A375 (cell line): ENCODE results near the gene HOMEZ. TPM values are rescaled to one million over a fixed set of nuclear protein-coding genes. Genes with fewer than 3 reads are reported as not detected.

Experiments
- small RNA-seq: library from RNA; depleted of rRNA; stranded (forward); fragments of <200 nt; gene quantifications from one replicate; pipeline ENCODE3, GENCODE V24; 2014
- total RNA-seq: library from RNA; depleted of rRNA; stranded (reverse); fragments of >200 nt; shearing (Covaris generic); gene quantifications from 2 replicates; pipeline ENCODE4 v1.2.3, GENCODE V29; 2014; rRNA removed

Gene HOMEZ, protein sequence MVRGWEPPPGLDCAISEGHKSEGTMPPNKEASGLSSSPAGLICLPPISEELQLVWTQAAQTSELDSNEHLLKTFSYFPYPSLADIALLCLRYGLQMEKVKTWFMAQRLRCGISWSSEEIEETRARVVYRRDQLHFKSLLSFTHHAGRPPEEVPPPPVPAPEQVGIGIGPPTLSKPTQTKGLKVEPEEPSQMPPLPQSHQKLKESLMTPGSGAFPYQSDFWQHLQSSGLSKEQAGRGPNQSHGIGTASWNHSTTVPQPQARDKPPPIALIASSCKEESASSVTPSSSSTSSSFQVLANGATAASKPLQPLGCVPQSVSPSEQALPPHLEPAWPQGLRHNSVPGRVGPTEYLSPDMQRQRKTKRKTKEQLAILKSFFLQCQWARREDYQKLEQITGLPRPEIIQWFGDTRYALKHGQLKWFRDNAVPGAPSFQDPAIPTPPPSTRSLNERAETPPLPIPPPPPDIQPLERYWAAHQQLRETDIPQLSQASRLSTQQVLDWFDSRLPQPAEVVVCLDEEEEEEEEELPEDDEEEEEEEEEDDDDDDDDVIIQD
- 0.87 and 1.4 TPM in 2 replicates for total RNA-seq

DNA sequence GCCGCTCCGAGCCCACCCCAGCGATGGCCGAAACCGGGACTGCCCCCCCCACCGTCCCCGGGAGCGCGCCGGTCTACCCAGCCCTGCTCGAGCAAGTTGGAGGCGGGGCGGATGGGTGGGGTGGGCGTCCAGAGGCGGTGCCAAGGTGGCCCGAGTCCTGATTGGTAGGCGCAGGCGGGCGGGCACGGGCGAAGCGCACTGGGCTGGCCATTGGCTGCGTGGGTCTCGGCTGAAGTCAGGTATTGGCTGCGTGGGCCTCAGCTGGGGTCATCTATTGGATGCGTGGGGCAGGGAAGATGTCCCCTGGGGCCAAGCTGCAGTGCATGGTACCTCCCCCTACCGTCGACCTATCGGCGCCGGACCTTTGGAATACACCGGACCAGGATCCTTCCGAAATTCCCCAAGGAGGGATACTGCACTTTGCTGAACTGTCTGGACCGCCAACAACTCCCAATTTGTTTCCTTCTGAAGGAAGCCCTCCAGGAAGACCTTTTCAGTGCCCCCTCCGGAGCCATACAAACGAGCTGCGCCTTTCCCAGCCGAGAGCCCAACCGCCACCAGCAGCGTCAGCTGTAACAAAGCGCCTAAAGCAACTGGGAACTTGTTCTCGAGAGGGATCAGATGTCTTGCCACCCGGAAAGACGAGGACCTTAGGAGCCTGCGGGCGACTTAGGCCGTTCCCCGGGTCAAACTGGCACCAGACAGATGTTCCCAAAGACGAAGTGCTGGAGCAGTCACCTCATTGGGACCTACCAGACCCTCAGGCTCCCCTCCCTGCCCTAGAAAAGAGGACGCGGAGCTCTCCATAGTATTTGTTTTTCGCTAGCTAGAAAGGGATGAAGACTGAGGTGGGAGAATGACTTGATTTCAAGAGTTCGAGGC, at the start of gene HOMEZ:
Gene HOMEZ, minus strand, starts transcription at position 113 of the 882 bp plus-strand sequence. CDS start 180 bp downstream, outside the sequence.

DNA sequence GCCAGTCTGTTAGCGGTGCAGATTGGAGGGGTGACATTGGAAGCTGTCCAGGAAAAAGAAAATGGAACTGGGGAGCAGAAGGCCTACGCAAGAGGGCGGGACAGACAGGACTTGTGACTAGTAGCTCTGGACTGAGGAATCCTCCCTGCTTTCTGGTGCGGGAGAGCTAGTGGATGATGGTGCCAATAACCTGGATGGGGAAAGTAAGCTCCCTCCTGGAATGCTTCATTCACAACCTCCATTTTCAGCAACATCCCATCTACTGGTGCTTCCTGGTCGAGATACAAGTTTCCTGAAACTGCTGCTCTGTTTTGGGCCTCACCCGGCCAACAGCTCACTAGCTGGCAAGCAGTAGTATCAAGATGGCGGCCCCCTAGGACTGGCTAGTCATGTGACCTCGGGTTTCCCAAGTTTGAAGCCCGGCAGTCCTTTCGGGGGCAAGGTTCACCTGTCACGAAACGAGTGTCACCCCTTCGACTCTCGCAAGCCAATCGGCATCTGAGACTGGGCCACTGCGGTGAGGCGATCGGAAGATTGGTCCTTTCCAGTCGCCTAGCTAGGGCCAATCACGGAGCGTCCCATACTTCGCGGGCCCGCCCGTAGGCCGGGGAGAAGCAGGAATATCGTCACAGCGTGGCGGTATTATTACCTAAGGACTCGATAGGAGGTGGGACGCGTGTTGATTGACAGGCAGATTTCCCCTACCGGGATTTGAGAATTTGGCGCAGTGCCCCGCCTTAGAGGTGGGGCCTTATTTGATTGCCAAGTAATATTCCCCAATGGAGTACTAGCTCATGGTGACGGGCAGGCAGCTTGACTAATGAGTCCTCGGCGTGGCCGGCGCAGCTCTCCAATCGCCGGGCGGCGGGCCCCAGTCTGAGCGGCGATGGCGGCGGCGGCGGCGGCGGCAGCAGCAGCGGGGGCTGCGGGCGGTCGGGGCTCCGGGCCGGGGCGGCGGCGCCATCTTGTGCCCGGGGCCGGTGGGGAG, 34.9 kb upstream of the HOMEZ start, which contains the start of gene PABPN1:
Gene PABPN1, plus strand, starts transcription at position 874 of the 988 bp plus-strand sequence. Its CDS starts 13 bp downstream, at position 887.

DNA sequence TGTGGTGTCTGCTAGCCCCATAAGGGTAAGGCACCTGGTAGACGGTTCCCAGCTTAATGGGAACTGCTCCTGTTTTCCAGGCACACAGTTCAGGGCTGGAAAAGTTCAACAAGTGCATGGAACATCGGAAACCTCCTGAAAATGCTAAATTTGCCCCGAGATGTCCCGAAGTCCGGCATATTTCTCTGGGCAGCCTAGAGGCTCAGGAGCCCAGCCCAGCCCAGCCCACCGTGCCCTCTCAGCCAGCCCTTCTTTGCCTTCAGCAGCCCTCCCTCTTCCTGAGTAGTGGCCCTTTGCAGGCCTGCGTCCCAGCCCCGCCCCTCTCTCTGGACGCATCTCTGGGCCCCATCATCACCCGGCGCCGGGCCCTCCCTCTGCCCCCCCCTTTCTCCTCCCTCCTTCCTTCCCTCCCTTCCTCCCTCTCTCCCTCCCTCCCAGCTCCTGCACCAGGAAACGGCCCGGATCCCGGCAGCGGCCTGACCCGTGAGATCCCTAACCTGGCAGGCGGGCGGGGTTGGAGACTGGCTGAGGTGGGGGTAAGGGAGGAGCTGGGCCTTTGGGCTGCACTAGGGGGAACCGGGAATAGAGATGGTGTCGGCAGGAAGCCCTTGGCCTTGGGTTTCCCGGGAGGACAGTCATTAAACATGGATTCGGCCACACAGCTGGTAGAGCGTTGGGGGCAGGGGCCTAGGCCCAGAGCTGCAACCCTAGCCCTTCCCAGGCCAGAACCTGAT, 20.6 kb upstream of the HOMEZ start, which contains the start of gene BCL2L2:
Gene BCL2L2, plus strand, starts transcription at position 422 of the 734 bp plus-strand sequence. CDS start 935 bp downstream, outside the sequence.

DNA sequence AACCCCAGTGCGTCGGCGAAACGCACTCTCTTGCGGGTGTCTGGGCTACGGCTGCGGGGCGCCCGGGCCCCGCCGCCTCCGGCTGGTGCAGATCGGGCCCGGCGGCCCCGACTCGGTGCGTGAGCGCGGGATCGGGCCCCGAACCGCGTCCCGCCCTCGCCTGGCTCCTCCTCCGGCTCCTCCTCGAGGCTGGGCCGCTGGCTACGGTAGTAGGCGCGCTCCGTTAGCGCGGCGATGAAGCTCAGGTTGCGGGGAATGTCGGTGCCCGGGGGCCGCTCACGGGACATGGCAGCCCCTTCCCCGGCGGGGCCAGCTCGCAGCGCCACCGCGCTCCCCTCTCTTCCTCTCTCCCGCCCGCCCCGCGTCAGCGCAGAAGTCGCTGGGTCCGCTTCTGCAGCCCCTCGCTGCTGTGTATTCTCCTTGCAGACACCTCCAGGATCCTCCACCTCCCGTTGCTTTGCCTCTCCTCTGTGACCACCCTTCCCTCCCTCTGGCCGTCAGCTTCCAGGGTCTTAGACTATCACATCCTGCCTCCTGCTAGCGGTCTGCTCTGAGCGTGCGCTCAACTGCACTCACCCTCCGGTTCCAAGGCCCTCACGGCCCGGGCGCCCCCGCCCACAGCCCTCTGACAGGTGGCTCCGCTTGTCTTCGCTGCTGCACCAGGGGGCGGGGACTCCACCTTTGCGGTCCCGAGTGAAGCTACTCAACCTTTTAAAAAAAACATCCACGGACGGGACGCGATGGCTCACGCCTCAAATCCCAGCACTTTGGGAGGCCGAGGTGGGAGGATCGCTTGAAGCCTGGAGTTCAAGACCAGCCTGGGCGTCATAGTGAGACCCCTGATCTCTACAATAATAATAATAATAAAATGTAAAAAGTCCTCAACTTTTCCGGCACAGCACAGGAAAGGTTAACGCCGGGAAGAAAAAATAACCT, 16.6 kb upstream of the HOMEZ start, which contains the start of gene PPP1R3E:
Gene PPP1R3E, minus strand, starts transcription at position 570 of the 936 bp plus-strand sequence. Its CDS starts 283 bp downstream, at position 287.

DNA sequence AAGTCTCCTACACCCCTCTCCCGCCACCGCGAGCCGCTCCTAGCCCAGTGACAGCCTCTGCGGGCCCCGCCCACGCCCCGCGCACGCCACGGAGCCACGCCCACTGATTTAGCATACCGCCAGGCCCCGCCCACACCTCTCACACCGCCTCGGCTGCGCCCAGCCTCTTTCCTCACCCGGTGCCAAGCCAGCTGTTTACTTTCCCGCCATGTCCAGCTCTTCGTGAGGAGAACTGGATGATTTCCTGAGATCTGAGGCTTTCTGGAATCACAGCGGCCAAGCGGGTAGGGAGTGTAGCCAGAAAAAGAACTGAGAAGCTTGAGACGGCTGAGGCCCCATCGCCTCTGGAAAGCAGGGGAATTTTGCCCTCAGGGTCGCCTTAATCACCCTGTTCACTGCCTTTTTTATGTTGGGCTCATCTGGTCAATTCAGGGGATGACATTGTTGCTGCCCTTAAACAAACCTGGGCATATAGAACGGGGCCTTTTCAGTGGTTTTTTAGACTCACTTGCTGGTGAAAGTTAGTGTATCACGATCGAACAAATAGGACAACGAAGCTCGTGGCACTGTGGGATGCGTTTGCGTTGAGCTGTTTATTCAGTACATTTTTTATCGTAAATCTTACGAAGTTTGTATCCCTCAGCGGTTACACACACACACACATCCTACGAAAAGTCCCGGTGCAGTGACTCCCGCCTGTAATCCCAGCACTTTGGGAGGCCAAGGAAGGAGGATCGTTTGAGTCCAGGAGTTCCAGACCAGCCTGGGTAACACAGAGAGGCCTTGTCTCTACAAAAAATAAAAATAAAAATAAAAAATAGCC, 47.9 kb downstream of the HOMEZ start, which contains the start of gene RNF212B:
Gene RNF212B, plus strand, starts transcription at position 165 of the 823 bp plus-strand sequence. CDS start 2,410 bp downstream, outside the sequence.

Small RNAs within 50 kb of the gene (small RNA-seq; reads per million reads assigned to genes)
- gene AL049829.1 (not detected), gene RNU6-1046P (not detected)

Other genes starting within 250 kb of the HOMEZ start
- not detected in 2 replicates for gene PSMB11, start 243.9 kb downstream of the HOMEZ start, total RNA-seq
- gene CDH24, start 228.6 kb downstream of the HOMEZ start, total RNA-seq = 7.8 and 8.1 TPM in 2 replicates
- gene ACIN1, start 191.0 kb downstream of the HOMEZ start, total RNA-seq = 87.0 and 102 TPM in 2 replicates
- 29.7 and 29.8 TPM in 2 replicates for gene C14orf119, start 190.6 kb downstream of the HOMEZ start, total RNA-seq
- not detected in 2 replicates for gene CIROP, start 181.1 kb downstream of the HOMEZ start, total RNA-seq
- not detected in 2 replicates for gene CEBPE, start 166.9 kb downstream of the HOMEZ start, total RNA-seq
- 1.0 TPM in 1 of 2 replicates, not detected in the other for gene SLC7A8, start 102.5 kb downstream of the HOMEZ start, total RNA-seq
- not detected in 2 replicates for gene RNF212B, start 48.2 kb downstream of the HOMEZ start, total RNA-seq
- 1.9 and 2.3 TPM in 2 replicates for gene PPP1R3E, start 16.7 kb upstream of the HOMEZ start, total RNA-seq
- 16.5 and 29.4 TPM in 2 replicates for gene BCL2L2, start 20.7 kb upstream of the HOMEZ start, total RNA-seq
- gene PABPN1, start 35.3 kb upstream of the HOMEZ start, total RNA-seq = 61.8 and 73.0 TPM in 2 replicates
- 0.64 and 2.1 TPM in 2 replicates for gene SLC22A17, start 66.8 kb upstream of the HOMEZ start, total RNA-seq
- gene EFS, start 79.0 kb upstream of the HOMEZ start, total RNA-seq = not detected in 2 replicates
- not detected in 2 replicates for gene IL25, start 86.7 kb upstream of the HOMEZ start, total RNA-seq
- 0.64 and 0.98 TPM in 2 replicates for gene CMTM5, start 90.9 kb upstream of the HOMEZ start, total RNA-seq
- gene MYH6, start 122.1 kb upstream of the HOMEZ start, total RNA-seq = not detected in 2 replicates
- gene MYH7, start 149.5 kb upstream of the HOMEZ start, total RNA-seq = not detected in 2 replicates
- 74.9 and 83.3 TPM in 2 replicates for gene NGDN, start 183.6 kb upstream of the HOMEZ start, total RNA-seq